Subcutaneous abdominal adipose tissue (tissue), 5 donors: Measurements from ENCODE around the gene LARP7.
"Not testable (repeated sequence)": the region's sequence is repeated elsewhere in the genome, so short reads cannot be mapped to it uniquely, and the experiment has no call there.

ENCODE experiments used
- H3K27ac ChIP-seq: one replicate; pipeline ENCODE4 v1.7.0; 2013; ENCODE audit warnings: low read depth, mild to moderate bottlenecking, inconsistent platforms, low read length, moderate library complexity
- H3K27me3 ChIP-seq, 5 donors: one replicate each; pipeline ENCODE4 v1.7.0; 2013; ENCODE audit warnings: low read length in 5 of 5, inconsistent platforms in 1 of 5; ENCODE audit not compliant: control insufficient read depth in 5 of 5, insufficient read depth in 4 of 5
- H3K36me3 ChIP-seq, 5 donors: one replicate each; pipeline ENCODE4 v1.7.0; 2013; ENCODE audit warnings: low read length in 5 of 5; ENCODE audit not compliant: control insufficient read depth in 5 of 5, insufficient read depth in 5 of 5
- H3K4me1 ChIP-seq, 5 donors: one replicate each; pipeline ENCODE4 v1.7.0; 2013; ENCODE audit warnings: low read length in 5 of 5, mild to moderate bottlenecking in 3 of 5, moderate library complexity in 1 of 5; ENCODE audit not compliant: control insufficient read depth in 5 of 5, insufficient read depth in 5 of 5
- H3K4me3 ChIP-seq, 5 donors: one replicate each; pipeline ENCODE4 v1.7.0; 2013; ENCODE audit warnings: low read length in 5 of 5, low read depth in 1 of 5
- H3K9ac ChIP-seq, 5 donors: one replicate each; pipeline ENCODE4 v1.7.0; 2013; ENCODE audit warnings: low read length in 5 of 5, mild to moderate bottlenecking in 4 of 5, moderate library complexity in 3 of 5
- H3K9me3 ChIP-seq, 5 donors: one replicate each; pipeline ENCODE4 v1.7.0; 2013; ENCODE audit warnings: low read length in 5 of 5; ENCODE audit not compliant: control insufficient read depth in 5 of 5
- donor health status: healthy.
- donor health status: healthy.
- donor health status: healthy.
- donor health status: healthy.
- donor health status: healthy.

Gene LARP7

DNA sequence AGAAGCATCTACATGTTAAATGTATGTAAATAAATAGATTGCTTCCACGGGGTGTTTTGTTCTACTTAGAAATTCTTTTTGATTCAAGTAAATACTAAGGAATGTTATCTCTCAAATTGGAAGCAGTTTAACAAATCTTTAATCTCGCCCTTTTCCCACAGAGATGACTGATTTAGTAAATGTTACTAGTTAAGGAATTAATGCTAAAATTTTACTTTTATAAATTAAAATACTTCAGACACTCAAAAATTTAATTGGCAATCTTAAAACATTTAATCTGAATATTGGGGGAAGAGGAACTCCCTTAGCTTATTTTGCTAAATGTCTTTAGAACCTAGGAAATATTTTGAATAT, 12.1 kb downstream of the LARP7 start:
- H3K27me3 ChIP-seq: no peaks in the 10 kb centered on the region

DNA sequence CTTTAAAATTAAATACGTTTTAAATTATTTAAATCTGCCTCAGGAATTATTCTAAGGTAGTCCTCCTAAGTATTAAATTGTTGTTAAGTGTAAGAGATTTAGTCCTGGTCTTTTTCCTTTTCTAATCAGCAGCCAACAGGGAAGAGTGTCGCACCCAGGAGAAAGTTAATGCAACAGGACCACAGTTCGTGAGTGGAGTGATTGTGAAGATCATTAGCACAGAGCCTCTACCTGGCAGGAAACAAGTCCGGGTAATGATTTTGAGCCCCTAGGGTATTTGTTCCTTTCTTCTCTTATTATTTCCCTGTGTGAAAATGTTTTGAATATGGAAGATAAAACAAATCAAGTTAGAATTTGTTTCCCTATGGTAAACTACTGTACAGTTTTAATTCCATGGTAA, 13.4 kb downstream of the LARP7 start:
- no peak overlapping the region for H3K9ac ChIP-seq
- H3K36me3 ChIP-seq: peaks cover 54 to 85% (median 81%) of the 10 kb centered on the region in 5 donors
- H3K27me3 ChIP-seq: no peaks in the 10 kb centered on the region
- H3K9me3 ChIP-seq: no peaks in the 10 kb centered on the region
- no peak overlapping the region for H3K27ac ChIP-seq
- no peaks in the 10 kb centered on the region for H3K4me1 ChIP-seq
- H3K4me3 ChIP-seq: no peak overlapping the region

More for the DNA sequence above, 12.1 kb downstream of the LARP7 start:
- Histone ChIP-seq H3K27ac (no peak overlapping the region), H3K9me3 (no peaks in the 10 kb centered on the region), H3K36me3 (peaks cover 47 to 82% (median 70%) of the 10 kb centered on the region in 5 donors), H3K4me3 (no peak overlapping the region), H3K9ac (no peak overlapping the region), H3K4me1 (no peaks in the 10 kb centered on the region)

DNA sequence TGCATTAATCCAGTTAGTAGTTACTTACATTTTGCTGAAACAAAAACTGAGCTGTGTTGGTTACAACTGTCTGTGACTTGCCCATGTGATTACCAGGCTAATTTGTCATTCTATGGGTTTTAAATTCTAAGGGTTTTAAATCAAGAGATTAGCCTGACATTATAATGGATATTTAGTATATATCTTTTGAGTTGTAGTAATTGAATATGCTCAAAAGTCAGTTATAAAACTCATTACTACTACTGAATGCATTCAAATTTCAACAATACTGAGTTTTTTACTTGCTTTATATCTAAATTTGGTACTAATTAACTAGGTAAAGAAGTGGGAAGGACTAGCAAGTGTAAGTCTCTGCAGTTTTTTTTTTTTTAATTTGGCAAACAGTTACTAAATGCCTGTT, 14.7 kb downstream of the LARP7 start:
- H3K4me1 ChIP-seq: no peaks in the 10 kb centered on the region
- H3K27ac ChIP-seq: no peak overlapping the region
- H3K9ac ChIP-seq: no peak overlapping the region
- no peaks in the 10 kb centered on the region for H3K9me3 ChIP-seq
- no peak overlapping the region for H3K4me3 ChIP-seq
- peaks cover 50 to 87% (median 79%) of the 10 kb centered on the region in 5 donors for H3K36me3 ChIP-seq
- H3K27me3 ChIP-seq: no peaks in the 10 kb centered on the region

DNA sequence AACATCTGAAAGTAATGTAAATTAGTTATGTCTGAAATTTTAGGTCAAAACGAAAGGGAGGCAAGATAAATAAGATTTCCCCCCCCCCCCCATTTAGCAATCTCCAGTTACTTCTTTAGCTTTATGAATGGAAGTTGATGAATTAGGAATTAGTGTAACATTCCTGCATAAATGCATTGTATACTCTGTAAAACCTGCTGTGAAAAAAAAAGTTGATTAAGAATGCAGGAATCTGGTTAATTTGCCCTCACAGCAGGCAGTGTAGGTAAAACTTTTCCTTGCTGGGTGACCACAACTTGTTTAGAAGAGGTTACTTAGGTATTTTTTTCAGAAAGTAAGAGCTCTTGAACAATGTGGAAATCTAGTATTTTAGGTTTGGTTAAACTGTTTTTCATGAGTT, 15.3 kb downstream of the LARP7 start:
- Histone ChIP-seq H3K9ac (no peak overlapping the region), H3K36me3 (peaks cover 45 to 83% (median 75%) of the 10 kb centered on the region in 5 donors), H3K27ac (no peak overlapping the region), H3K27me3 (no peaks in the 10 kb centered on the region), H3K4me1 (no peaks in the 10 kb centered on the region), H3K4me3 (no peak overlapping the region), H3K9me3 (no peaks in the 10 kb centered on the region)

DNA sequence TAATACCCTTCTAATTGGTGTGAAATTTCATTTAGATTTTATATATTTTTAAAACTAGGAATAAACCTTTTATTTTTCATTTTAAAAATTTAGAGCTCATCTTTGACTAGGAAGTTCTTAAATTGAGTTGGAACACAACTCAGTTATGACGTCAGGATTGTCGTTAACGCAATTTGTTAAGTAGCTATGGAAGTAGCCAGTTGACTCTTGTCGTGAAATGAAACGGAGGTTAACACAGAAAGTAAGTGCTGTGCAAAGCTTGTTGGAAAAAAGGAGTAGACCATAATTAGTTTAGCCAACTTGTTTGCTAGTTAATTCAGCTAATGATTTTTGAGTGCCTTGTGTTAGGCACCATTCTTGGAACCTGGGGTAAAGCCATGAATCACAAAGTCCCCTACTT, 18.3 kb downstream of the LARP7 start:
- no peaks in the 10 kb centered on the region for H3K4me1 ChIP-seq
- H3K27ac ChIP-seq: no peak overlapping the region
- no peaks in the 10 kb centered on the region for H3K9me3 ChIP-seq
- peaks cover 39 to 78% (median 65%) of the 10 kb centered on the region in 5 donors for H3K36me3 ChIP-seq
- H3K27me3 ChIP-seq: no peaks in the 10 kb centered on the region
- no peak overlapping the region for H3K4me3 ChIP-seq
- H3K9ac ChIP-seq: no peak overlapping the region

DNA sequence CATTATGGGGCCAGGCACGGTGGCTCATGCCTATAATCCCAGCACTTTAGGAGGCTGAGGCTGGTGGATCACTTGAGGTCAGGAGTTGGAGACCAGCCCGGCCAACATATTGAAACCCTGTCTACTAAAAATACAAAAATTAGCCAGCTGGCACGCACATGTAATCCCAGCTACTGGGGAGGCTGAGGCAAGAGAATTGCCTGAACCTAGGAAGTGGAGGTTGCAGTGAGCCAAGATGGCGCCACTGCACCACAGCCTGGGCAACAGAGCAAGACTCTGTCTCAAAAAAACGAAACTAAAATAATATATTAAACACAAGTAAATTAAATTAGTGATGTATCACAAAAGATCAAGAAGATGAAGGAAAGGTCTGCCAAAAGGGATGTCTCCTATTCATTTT, 19.2 kb downstream of the LARP7 start:
- H3K27me3 ChIP-seq, H3K4me3 ChIP-seq, H3K4me1 ChIP-seq, H3K9me3 ChIP-seq, H3K9ac ChIP-seq, H3K27ac ChIP-seq: not testable (repeated sequence)
- H3K36me3 ChIP-seq: peaks cover 33 to 70% (median 60%) of the 10 kb centered on the region in 5 donors

DNA sequence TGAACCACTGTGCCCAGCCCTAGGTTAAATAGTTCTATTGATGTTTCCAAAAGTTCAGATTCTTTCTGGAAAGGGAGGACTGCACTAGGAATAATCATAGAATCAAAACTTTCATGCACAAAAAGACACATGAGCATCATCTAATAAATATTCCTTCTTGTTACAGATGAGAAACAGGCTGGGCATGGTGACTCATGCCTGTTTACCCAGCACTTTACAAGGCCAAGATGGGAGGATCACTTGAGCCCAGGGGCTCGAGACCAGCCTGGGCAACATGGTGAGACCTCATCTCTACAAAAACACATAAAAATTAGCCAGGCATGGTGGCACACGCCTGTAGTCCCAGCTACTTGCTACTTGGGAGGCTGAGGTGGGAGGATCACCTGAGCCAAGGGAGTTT, 27.7 kb downstream of the LARP7 start:
- Histone ChIP-seq H3K4me3 (no peak overlapping the region), H3K36me3 (peaks cover 0 to 8% (median 2%) of the 10 kb centered on the region in 5 donors), H3K27me3 (no peaks in the 10 kb centered on the region), H3K9me3 (no peaks in the 10 kb centered on the region), H3K27ac (no peak overlapping the region), H3K9ac (no peak overlapping the region), H3K4me1 (no peaks in the 10 kb centered on the region)

DNA sequence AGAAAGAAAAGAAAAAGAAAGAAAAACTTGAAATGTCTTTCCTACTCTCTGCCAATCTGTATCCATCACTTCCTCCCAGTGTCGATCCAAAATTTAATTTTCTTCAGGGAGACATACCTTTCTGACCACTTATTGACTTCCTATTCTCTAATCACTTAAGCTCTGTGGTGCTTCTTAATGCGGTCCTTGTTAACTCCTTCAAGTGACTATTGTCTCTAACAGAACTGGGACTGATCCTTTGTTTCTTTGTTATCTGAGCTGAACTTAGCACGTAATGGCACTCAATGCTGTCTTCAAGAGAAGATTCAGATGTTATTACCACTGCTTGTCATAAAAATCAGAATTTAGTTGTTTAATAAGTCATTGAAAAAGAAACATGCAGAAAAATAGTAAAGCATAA, 31.2 kb downstream of the LARP7 start:
- Histone ChIP-seq H3K27ac (no peak overlapping the region), H3K9ac (no peak overlapping the region), H3K4me3 (no peak overlapping the region), H3K27me3 (no peaks in the 10 kb centered on the region), H3K9me3 (no peaks in the 10 kb centered on the region), H3K36me3 (peaks cover 0 to 6% (median 0%) of the 10 kb centered on the region in 5 donors), H3K4me1 (peaks cover 0 to 12% (median 7%) of the 10 kb centered on the region in 5 donors)

DNA sequence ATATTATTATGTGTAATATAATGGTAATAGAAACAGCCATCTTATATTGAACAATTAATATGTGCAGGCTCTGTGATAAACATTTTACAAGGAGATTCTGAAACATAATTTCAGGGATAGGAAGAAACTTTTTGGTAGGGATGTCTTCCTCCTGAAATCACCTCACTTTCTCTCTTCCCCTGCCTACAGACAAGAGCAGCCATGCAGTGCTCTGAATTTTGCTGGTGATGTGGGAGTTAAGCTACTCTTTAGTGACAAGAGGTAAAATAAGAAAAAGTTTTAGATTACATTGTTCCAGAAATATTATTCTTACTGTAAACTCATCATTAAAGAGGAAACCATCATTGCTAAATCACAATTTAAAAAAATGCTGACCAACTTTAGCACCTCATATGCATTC, 36.1 kb downstream of the LARP7 start:
- Histone ChIP-seq H3K4me3 (no peak overlapping the region), H3K27ac (no peak overlapping the region), H3K9ac (no peak overlapping the region), H3K4me1 (peaks cover 0 to 12% (median 7%) of the 10 kb centered on the region in 5 donors), H3K9me3 (no peaks in the 10 kb centered on the region), H3K36me3 (no peaks in the 10 kb centered on the region), H3K27me3 (no peaks in the 10 kb centered on the region)

DNA sequence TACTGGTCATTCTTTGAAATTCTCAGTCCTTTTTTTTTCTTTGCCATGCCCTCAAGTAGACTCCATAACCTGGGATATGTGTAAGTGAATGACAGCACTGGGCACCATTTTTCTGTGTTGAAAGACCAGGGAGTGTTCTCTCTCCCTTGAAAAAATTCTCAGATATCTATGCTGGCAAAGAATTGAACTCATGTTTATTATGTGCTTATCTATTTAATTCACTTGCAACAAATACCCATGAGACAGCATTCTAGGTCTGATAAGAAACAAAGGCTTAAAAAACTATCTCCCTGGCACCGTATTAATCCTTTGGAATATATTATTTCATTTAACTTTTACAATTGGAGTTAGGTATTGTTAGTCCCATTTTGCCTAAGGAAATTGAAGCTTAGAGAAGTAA, 36.7 kb downstream of the LARP7 start:
- H3K9me3 ChIP-seq: no peaks in the 10 kb centered on the region
- H3K27me3 ChIP-seq: no peaks in the 10 kb centered on the region
- no peak overlapping the region for H3K4me3 ChIP-seq
- no peaks in the 10 kb centered on the region for H3K36me3 ChIP-seq
- H3K9ac ChIP-seq: no peak overlapping the region
- no peak overlapping the region for H3K27ac ChIP-seq
- peaks cover 0 to 12% (median 7%) of the 10 kb centered on the region in 5 donors for H3K4me1 ChIP-seq

DNA sequence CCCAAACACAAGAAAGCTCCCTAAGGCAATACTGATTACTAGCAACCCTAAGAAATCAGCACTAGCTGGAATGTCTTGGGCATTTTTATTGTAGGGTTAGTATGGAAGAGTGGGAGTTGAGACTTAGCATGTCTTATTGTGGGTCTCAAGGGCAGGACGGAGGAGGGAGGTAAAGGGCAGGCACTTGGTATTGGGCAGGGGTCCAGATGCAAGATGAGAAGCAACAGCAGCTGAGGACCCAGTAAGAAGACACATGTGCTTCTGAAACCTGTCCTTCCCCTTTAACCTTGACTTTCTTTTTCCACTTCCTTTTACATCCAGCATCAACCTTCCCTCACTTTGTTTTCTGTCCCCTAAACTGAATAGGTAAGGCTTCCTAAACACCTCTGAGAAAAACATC, 37.4 kb downstream of the LARP7 start:
- Histone ChIP-seq H3K27ac (no peak overlapping the region), H3K27me3 (no peaks in the 10 kb centered on the region), H3K4me1 (peaks cover 0 to 12% (median 7%) of the 10 kb centered on the region in 5 donors), H3K9ac (no peak overlapping the region), H3K4me3 (no peak overlapping the region), H3K36me3 (no peaks in the 10 kb centered on the region), H3K9me3 (no peaks in the 10 kb centered on the region)
